Endothelial cell of umbilical vein (primary cell): Measurements from ENCODE around the gene ADAT3. TPM values are rescaled to one million over a fixed set of nuclear protein-coding genes. Genes with fewer than 3 reads are reported as not detected.

ENCODE experiments used
- BruUV-seq: library from RNA; stranded (reverse); fragments of 400-500 nt; replicated peaks from 2 replicates; lab custom pipeline; 2021; lab: Mats Ljungman, UMichigan
- CTCF ChIA-PET: fragments of 300-600, 350-600 bp; sonication (Branson Sonifier 250); formaldehyde crosslinking; loops from one replicate; lab custom pipeline; 2021; ENCODE audit warnings: antibody characterized with exemption, inconsistent platforms; lab: Charles Lee
- POLR2A ChIA-PET: fragments of 300-600, 350-600 bp; sonication (Branson Sonifier 250); formaldehyde crosslinking; loops from one replicate; lab custom pipeline; 2021; ENCODE audit warnings: antibody characterized with exemption, inconsistent platforms; lab: Charles Lee
- DNase-seq: peaks from one replicate; pipeline ENCODE4 v3.0.0-alpha.2; 2011; ENCODE audit warnings: low read depth, low spot score
- FAIRE-seq: peaks from 2 replicates; lab custom pipeline; 2011; peaks lifted over from hg19 to GRCh38; lab: Jason Lieb, UNC
- H2AFZ ChIP-seq: 2 replicates; pipeline ENCODE4 v1.6.0; 2012; ENCODE audit warnings: low read depth, low read length, control low read depth, inconsistent platforms
- H3K27ac ChIP-seq: 2 replicates; pipeline ENCODE4 v1.5.1; 2011; ENCODE audit warnings: low read depth, mild to moderate bottlenecking, control low read depth, low read length, moderate library complexity; ENCODE audit not compliant: insufficient read depth
- H3K27me3 ChIP-seq, 2 experiments: 2 replicates each; pipeline versions ENCODE4 v1.6.0 to v1.6.1; 2011; ENCODE audit warnings: low read length in 2 of 2, mixed read lengths in 1 of 2; ENCODE audit not compliant: control insufficient read depth in 2 of 2, insufficient read depth in 2 of 2
- H3K36me3 ChIP-seq, 2 experiments: 2 replicates in 1 of 2; 3 replicates in 1 of 2; pipeline ENCODE4 v1.5.1; 2011; ENCODE audit warnings: low read length in 2 of 2, mild to moderate bottlenecking in 1 of 2, moderate library complexity in 1 of 2; ENCODE audit not compliant: control insufficient read depth in 2 of 2, insufficient read depth in 2 of 2; ENCODE audit errors: extremely low read depth in 1 of 2
- H3K4me1 ChIP-seq: 3 replicates; pipeline ENCODE4 v1.5.1; 2011; ENCODE audit warnings: mild to moderate bottlenecking, low read length; ENCODE audit not compliant: control insufficient read depth, insufficient read depth; ENCODE audit errors: extremely low read depth
- H3K4me2 ChIP-seq: 2 replicates; pipeline ENCODE4 v1.6.1; 2011; ENCODE audit warnings: low read length, control low read depth, mixed read lengths; ENCODE audit not compliant: insufficient read depth
- H3K4me3 ChIP-seq, 3 experiments: fragments of 200-600 bp in 1 of 3; sonication (generic), shearing (Covaris generic) in 1 of 3; replicated peaks in 1 of 3; 2 replicates each; pipeline ENCODE4 v1.5.1; 2011 to 2016; ENCODE audit warnings: control low read depth in 3 of 3, low read length in 3 of 3, mild to moderate bottlenecking in 2 of 3, inconsistent platforms in 1 of 3, low read depth in 1 of 3, moderate library complexity in 1 of 3; ENCODE audit not compliant: insufficient read depth in 1 of 3
- H3K79me2 ChIP-seq: 2 replicates; pipeline ENCODE4 v1.6.0; 2012; ENCODE audit warnings: low read length, inconsistent platforms; ENCODE audit not compliant: control insufficient read depth, insufficient read depth
- H3K9ac ChIP-seq: replicated peaks from 2 replicates; pipeline ENCODE3; 2011; ENCODE audit warnings: low read length, control low read depth; ENCODE audit not compliant: insufficient read depth; ENCODE audit errors: extremely low read depth
- H3K9me1 ChIP-seq: replicated peaks from 3 replicates; pipeline ENCODE4 v1.6.0; 2011; ENCODE audit warnings: mild to moderate bottlenecking, low read length; ENCODE audit not compliant: control insufficient read depth, insufficient read depth; ENCODE audit errors: extremely low read depth
- H3K9me3 ChIP-seq: replicated peaks from 2 replicates; pipeline ENCODE4 v1.5.1; 2012; ENCODE audit warnings: low read length, inconsistent platforms; ENCODE audit not compliant: control insufficient read depth, insufficient read depth
- H4K20me1 ChIP-seq: replicated peaks from 2 replicates; pipeline ENCODE3; 2011; ENCODE audit warnings: mild to moderate bottlenecking, low read length; ENCODE audit not compliant: control insufficient read depth, insufficient read depth; ENCODE audit errors: extremely low read depth
- FOS ChIP-seq: IDR thresholded peaks from 2 replicates; pipeline ENCODE4 v1.6.1; 2011; ENCODE audit warnings: mild to moderate bottlenecking, low read length, moderate library complexity, borderline replicate concordance; ENCODE audit not compliant: insufficient read depth
- GATA2 ChIP-seq: IDR thresholded peaks from 2 replicates; pipeline ENCODE4 v1.7.0; 2011; ENCODE audit warnings: low read depth, mild to moderate bottlenecking, moderate library complexity, mixed read lengths, low read length; ENCODE audit not compliant: insufficient read length, insufficient read depth
- MYC ChIP-seq: IDR thresholded peaks from one replicate; pipeline ENCODE4 v1.6.1; 2011; ENCODE audit warnings: mild to moderate bottlenecking, low read depth, low read length
- POLR2A ChIP-seq: IDR thresholded peaks from 2 replicates; pipeline ENCODE4 v1.6.1; 2012; ENCODE audit warnings: low read depth, mild to moderate bottlenecking, control low read depth, low read length
- POLR2AphosphoS5 ChIP-seq: IDR thresholded peaks from 2 replicates; pipeline ENCODE4 v1.6.1; 2012; ENCODE audit warnings: low read depth, mild to moderate bottlenecking, control low read depth, low read length, moderate library complexity; ENCODE audit not compliant: insufficient read depth
- dilution Hi-C: fragments of 300-500 bp; cut with MboI; formaldehyde crosslinking; loops from one replicate; pipeline ENCODE4 v1.15.0; 2019; ENCODE audit warnings: low sequenced_read_pairs; ENCODE audit not compliant: extremely low pct_ligation_motif_present
- intact Hi-C: fragments of 100-400 bp; cut with micrococcal nuclease; formaldehyde crosslinking; loops from one replicate; pipeline ENCODE4 v1.10.0; 2022
- polyA plus RNA-seq, 4 experiments: library from polyadenylated mRNA; depleted of rRNA in 3 of 4; stranded (reverse) in 3 of 4; unstranded in 1 of 4; fragments of >200 nt; gene quantifications; 2 replicates each; pipeline versions ENCODE4 v1.2.1 to v1.2.3, GENCODE V29; 2011 to 2012; ENCODE audit warnings: missing spikeins in 1 of 4
- total RNA-seq: library from RNA; stranded (reverse); gene quantifications from 2 replicates; pipeline ENCODE4 v1.2.3, GENCODE V29; 2021
- TF ChIP-seq, protein P1 (sequence below): IDR thresholded peaks from 2 replicates; pipeline ENCODE4 v1.6.1; 2011; ENCODE audit not compliant: insufficient read depth, insufficient read length
- TF ChIP-seq, protein P2 (sequence below), 2 donors: IDR thresholded peaks; 1 replicate in 1 of 2; 2 replicates in 1 of 2; pipeline ENCODE4 v1.5.1; 2011; ENCODE audit warnings: low read length in 2 of 2, mild to moderate bottlenecking in 2 of 2, moderate library complexity in 2 of 2, control low read depth in 1 of 2, inconsistent platforms in 1 of 2, low read depth in 1 of 2; ENCODE audit not compliant: insufficient read depth in 1 of 2; ENCODE audit errors: extremely low read depth in 1 of 2

Gene ADAT3
- total and polyA plus RNA-seq, 2 donors (not counting 3 experiments of a cell fraction or from before 2014, with no cell fraction given): 5.7 to 11.7 TPM

- H3K9me1 ChIP-seq: no peaks in the 10 kb centered on the region
- H3K4me2 ChIP-seq: no peak overlapping the region
- H3K9me3 ChIP-seq: no peaks in the 10 kb centered on the region
- H3K36me3 ChIP-seq: peaks cover 0 to 4% of the 10 kb centered on the region in 2 experiments
- no peaks in the 10 kb centered on the region for H4K20me1 ChIP-seq
- no peak overlapping the region for H3K27ac ChIP-seq
- no TSS peak for BruUV-seq
- no peaks in the 10 kb centered on the region for H3K27me3 ChIP-seq
- H2AFZ ChIP-seq: no peak overlapping the region
- no peak overlapping the region for H3K4me3 ChIP-seq
- TF ChIP-seq POLR2A: no peak
- TF ChIP-seq, protein P1, sequence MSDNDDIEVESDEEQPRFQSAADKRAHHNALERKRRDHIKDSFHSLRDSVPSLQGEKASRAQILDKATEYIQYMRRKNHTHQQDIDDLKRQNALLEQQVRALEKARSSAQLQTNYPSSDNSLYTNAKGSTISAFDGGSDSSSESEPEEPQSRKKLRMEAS: no peak
- no peak for TF ChIP-seq POLR2AphosphoS5
- TF ChIP-seq MYC: no peak
- TF ChIP-seq, protein P2, sequence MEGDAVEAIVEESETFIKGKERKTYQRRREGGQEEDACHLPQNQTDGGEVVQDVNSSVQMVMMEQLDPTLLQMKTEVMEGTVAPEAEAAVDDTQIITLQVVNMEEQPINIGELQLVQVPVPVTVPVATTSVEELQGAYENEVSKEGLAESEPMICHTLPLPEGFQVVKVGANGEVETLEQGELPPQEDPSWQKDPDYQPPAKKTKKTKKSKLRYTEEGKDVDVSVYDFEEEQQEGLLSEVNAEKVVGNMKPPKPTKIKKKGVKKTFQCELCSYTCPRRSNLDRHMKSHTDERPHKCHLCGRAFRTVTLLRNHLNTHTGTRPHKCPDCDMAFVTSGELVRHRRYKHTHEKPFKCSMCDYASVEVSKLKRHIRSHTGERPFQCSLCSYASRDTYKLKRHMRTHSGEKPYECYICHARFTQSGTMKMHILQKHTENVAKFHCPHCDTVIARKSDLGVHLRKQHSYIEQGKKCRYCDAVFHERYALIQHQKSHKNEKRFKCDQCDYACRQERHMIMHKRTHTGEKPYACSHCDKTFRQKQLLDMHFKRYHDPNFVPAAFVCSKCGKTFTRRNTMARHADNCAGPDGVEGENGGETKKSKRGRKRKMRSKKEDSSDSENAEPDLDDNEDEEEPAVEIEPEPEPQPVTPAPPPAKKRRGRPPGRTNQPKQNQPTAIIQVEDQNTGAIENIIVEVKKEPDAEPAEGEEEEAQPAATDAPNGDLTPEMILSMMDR (IDR thresholded peaks at IDR 0.05; ENCODE audit: extremely low read depth in 1 of 2, insufficient read depth in 1 of 2, low read depth in 1 of 2, low read length in 2 of 2): no peak
- no peak for TF ChIP-seq FOS
- no peak for TF ChIP-seq GATA2
- dilution Hi-C loops (no loop called here), intact Hi-C loops (no loop called here)
- FAIRE-seq (no peak), DNase-seq (no peak)
- no peak overlapping the region for H3K9ac ChIP-seq
- H3K79me2 ChIP-seq: peaks cover 24% of the 10 kb centered on the region
- ChIA-PET POLR2A (no interaction called here), CTCF (no interaction called here)
- H3K4me1 ChIP-seq: no peaks in the 10 kb centered on the region
Measured at GRCh38 chr19:1962674-1963073, 57.5 kb downstream of the ADAT3 start.

Other genes with a start within 250 kb of the ADAT3 start
- not detected in 2 replicates for gene ONECUT3, start 151.9 kb upstream of the ADAT3 start, total RNA-seq
- not detected in 2 replicates for gene ONECUT3, start 151.9 kb upstream of the ADAT3 start, polyA plus RNA-seq
- gene ATP8B3, start 93.1 kb upstream of the ADAT3 start, total RNA-seq: 5.1 and 7.3 TPM in 2 replicates
- 1.1 and 1.4 TPM in 2 replicates for gene ATP8B3, start 93.1 kb upstream of the ADAT3 start, polyA plus RNA-seq
- 41.1 and 44.6 TPM in 2 replicates for gene REXO1, start 56.9 kb upstream of the ADAT3 start, total RNA-seq
- gene REXO1, start 56.9 kb upstream of the ADAT3 start, polyA plus RNA-seq: 56.9 and 88.8 TPM in 2 replicates
- gene KLF16, start 41.8 kb upstream of the ADAT3 start, total RNA-seq: 36.6 and 38.0 TPM in 2 replicates
- gene KLF16, start 41.8 kb upstream of the ADAT3 start, polyA plus RNA-seq: 11.6 and 22.6 TPM in 2 replicates
- 89.8 and 97.0 TPM in 2 replicates for gene ABHD17A, start 19.9 kb upstream of the ADAT3 start, total RNA-seq
- gene ABHD17A, start 19.9 kb upstream of the ADAT3 start, polyA plus RNA-seq: 143 and 179 TPM in 2 replicates
- gene SCAMP4, start within 50 bp of the ADAT3 start, total RNA-seq: 68.2 and 72.2 TPM in 2 replicates
- gene SCAMP4, start within 50 bp of the ADAT3 start, polyA plus RNA-seq: 24.4 and 29.6 TPM in 2 replicates
- gene CSNK1G2, start 35.8 kb downstream of the ADAT3 start, total RNA-seq: 93.8 and 96.6 TPM in 2 replicates
- gene CSNK1G2, start 35.8 kb downstream of the ADAT3 start, polyA plus RNA-seq: 110 and 134 TPM in 2 replicates
- 73.1 and 78.2 TPM in 2 replicates for gene BTBD2, start 110.3 kb downstream of the ADAT3 start, total RNA-seq
- 59.2 and 76.1 TPM in 2 replicates for gene BTBD2, start 110.3 kb downstream of the ADAT3 start, polyA plus RNA-seq
- gene MKNK2, start 145.8 kb downstream of the ADAT3 start, total RNA-seq: 86.1 and 87.5 TPM in 2 replicates
- 65.1 and 96.2 TPM in 2 replicates for gene MKNK2, start 145.8 kb downstream of the ADAT3 start, polyA plus RNA-seq
- 52.4 and 59.7 TPM in 2 replicates for gene MOB3A, start 190.9 kb downstream of the ADAT3 start, total RNA-seq
- 46.5 and 50.7 TPM in 2 replicates for gene MOB3A, start 190.9 kb downstream of the ADAT3 start, polyA plus RNA-seq
- gene IZUMO4, start 191.5 kb downstream of the ADAT3 start, total RNA-seq: 1.1 and 2.0 TPM in 2 replicates
- gene IZUMO4, start 191.5 kb downstream of the ADAT3 start, polyA plus RNA-seq: 2.0 and 3.2 TPM in 2 replicates
- gene AP3D1, start 246.2 kb downstream of the ADAT3 start, total RNA-seq: 137 and 143 TPM in 2 replicates
- gene AP3D1, start 246.2 kb downstream of the ADAT3 start, polyA plus RNA-seq: 123 and 130 TPM in 2 replicates